Skeletal muscle cell (primary cell): Measurements from ENCODE around the gene BARD1.
"Not testable (repeated sequence)": the region's sequence is repeated elsewhere in the genome, so short reads cannot be mapped to it uniquely, and the experiment has no call there.

Source experiments
- DNase-seq: peaks from one replicate; pipeline ENCODE4 v3.0.0-alpha.2; 2010; ENCODE audit warnings: low read depth
- H3K4me3 ChIP-seq: 2 replicates; pipeline ENCODE4 v1.5.1; 2011; ENCODE audit warnings: low read depth, mild to moderate bottlenecking, control low read depth, low read length, moderate library complexity

BARD1 gene

DNA sequence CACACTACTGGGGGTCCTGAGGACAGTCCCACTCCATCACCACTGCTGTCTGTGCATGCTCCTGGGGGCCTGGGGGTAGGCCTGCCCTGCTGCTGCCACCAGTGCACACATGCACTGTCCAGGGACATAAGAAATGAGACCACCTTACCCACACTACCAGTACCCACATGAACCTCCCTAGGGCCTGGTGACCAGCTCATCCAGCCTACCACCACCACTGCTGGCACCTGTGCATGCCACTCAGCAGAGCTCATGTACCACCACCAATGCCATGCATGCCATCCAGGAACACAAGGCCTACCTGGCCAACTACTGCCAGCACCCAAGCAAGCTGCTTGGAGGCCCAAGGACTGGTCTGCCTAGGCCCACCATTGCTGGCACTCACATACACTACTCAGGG is 112.8 kb downstream of the BARD1 start:
- no peak overlapping the region for H3K4me3 ChIP-seq
- no peak for DNase-seq

DNA sequence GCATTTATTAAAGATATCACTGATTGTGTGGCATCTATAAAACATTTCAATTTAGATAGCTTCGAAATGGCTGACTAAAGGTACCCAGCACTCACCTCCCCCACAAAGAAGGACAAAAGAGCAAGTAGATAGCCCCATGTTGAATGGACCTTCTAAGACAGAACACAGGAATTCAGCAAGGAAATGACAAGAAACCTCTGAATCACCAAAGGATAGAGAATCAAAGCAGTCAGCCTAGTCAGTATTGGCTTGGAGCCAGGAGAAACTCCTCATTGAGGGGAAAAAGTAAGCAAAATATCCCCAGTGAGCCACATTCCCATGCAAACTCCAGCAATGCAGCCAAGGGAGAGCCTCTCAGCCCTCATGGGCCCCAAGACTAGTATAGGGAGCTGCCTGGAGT is 113.7 kb downstream of the BARD1 start:
- DNase-seq = no peak
- no peak overlapping the region for H3K4me3 ChIP-seq

DNA sequence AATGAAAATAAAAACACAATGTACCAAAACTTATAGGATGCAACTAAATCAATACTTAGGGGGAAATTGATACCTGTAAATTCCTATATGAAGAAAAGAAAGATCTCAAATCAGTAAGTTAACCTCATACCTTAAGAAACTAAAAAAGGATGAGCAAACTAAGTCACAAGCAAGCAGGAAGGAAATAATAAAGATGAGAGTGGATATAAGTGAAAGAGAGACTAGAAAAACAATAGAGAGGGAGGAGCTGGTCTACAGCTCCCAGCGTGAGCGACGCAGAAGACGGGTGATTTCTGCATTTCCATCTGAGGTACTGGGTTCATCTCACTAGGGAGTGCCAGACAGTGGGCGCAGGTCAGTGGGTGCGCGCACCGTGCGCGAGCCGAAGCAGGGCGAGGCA is 125.9 kb downstream of the BARD1 start:
- not testable (repeated sequence) for DNase-seq, H3K4me3 ChIP-seq

DNA sequence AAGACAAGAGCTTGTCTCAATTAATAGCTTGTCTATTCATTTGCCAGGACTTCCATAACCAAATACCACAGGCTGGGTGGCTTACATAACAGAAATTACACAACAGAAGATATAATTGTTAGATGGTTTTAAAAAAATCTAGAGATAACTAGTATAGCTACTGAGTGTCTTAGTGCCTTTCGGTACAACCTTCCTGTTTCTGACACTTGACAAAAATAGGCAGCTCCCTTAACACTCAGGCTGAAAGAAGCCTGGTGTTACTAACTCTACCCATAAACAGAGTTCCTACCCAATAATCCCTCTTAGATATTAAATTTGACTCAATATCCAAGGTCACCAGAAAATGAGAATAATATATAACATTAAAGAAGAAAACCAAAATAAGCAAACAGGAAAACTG is 129.7 kb downstream of the BARD1 start:
- no peak overlapping the region for H3K4me3 ChIP-seq
- no peak for DNase-seq

DNA sequence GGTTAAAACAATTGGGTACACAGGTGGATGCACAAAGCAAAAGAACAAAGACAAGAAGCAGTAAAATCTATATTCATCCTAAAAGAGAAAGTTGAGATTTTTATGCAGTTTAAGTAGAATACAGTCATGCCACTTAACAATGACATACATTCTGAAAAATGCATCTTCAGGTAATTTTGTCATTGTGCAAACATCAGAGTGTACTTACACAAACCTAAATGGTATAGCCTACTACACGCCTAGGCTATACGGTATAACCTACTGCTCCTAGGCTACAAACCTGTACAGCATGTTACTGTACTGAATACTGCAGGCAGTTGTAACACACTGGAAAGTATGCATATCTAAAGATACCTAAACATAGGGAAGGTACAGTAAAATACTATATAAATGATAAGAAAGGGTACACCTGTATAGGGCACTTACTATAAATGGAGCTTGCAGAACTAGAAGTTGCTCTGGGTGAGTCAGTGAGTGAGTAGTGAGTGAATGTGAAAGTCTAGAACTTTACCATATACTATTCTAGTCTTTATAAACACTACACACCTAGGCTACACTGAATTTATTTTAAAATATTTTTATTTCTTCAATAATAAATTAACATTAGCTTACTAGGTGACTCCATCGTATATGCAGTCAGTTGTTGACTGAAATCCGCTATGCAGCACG is 132.9 kb downstream of the BARD1 start:
- no peak for DNase-seq
- no peak overlapping the region for H3K4me3 ChIP-seq
